HG02588 (cell line): ENCODE measurements around the gene DSCAM.
"Not testable (repeated sequence)": the region's sequence is repeated elsewhere in the genome, so short reads cannot be mapped to it uniquely, and the experiment has no call there.

Source experiments
- ATAC-seq: cut with Tn5 transposase; IDR thresholded peaks from one replicate; pipeline ENCODE4 v1.9.1; 2021; ENCODE audit warnings: mild to moderate bottlenecking, moderate library complexity; ENCODE audit not compliant: unreplicated experiment

Gene DSCAM, protein sequence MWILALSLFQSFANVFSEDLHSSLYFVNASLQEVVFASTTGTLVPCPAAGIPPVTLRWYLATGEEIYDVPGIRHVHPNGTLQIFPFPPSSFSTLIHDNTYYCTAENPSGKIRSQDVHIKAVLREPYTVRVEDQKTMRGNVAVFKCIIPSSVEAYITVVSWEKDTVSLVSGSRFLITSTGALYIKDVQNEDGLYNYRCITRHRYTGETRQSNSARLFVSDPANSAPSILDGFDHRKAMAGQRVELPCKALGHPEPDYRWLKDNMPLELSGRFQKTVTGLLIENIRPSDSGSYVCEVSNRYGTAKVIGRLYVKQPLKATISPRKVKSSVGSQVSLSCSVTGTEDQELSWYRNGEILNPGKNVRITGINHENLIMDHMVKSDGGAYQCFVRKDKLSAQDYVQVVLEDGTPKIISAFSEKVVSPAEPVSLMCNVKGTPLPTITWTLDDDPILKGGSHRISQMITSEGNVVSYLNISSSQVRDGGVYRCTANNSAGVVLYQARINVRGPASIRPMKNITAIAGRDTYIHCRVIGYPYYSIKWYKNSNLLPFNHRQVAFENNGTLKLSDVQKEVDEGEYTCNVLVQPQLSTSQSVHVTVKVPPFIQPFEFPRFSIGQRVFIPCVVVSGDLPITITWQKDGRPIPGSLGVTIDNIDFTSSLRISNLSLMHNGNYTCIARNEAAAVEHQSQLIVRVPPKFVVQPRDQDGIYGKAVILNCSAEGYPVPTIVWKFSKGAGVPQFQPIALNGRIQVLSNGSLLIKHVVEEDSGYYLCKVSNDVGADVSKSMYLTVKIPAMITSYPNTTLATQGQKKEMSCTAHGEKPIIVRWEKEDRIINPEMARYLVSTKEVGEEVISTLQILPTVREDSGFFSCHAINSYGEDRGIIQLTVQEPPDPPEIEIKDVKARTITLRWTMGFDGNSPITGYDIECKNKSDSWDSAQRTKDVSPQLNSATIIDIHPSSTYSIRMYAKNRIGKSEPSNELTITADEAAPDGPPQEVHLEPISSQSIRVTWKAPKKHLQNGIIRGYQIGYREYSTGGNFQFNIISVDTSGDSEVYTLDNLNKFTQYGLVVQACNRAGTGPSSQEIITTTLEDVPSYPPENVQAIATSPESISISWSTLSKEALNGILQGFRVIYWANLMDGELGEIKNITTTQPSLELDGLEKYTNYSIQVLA (N-terminal part only)

DNA sequence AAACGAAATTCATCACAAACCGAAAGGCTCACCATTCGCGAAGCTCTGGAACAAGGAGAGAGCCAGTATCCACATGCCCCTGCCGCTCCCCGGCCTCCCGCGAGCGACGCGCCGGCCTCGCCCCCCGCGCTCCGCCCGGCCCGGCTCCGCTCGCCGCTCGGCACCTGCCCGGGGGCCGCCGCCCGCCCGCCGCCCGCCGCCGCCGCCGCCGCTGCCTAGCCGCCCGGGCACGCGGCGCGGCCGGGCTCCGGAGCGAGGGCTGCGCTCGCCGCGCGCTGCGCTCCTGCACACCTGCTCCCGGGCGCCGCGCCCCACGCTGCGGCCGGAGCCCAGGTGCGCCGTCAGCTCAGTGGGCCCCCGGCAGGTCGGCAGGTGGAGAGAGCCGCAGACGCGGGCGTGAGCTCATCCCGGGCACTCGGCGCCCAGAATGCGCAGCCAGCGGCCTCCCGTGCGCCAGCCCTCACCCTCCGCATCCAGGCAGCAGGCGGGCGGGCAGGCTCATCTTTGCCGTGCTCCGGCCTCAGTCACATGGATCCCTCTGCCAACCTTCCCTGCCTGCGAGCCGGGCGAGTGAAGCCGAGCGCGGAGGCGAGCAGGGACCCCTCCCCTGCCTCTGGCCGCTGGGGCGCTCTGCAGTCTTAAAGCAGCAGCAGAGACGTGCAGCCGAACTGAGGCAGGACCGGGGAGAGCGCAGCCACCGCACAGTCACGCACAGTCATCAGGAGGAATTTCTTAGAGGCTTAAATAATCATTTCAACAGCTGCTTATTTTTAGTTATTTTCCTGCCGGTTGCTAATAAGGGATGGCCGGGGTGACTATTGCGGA lies at the start of gene DSCAM:
Gene DSCAM (minus strand): TSS at position 572 of the 825 bp plus-strand sequence. CDS start 497 bp downstream, at position 75.
- ATAC-seq, result no peak

DNA sequence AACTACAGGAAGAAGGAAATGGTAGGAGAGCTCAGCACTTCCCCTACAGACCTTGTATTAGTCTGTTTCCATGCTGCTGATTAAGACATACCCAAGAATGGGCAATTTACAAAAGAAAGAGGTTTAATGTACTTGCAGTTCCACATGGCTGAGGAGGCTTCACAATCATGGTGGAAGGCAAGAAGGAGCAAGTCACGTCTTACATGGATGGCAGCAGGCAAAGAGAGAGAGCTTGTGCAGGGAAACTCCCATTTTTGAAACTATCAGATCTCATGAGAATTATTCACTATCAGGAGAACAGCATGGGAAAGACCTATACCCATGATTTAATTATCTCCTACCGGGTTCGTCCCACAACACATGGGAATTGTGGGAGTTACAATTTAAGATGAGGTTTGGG lies 48.7 kb upstream of the DSCAM start:
- ATAC-seq, result not testable (repeated sequence)

DNA sequence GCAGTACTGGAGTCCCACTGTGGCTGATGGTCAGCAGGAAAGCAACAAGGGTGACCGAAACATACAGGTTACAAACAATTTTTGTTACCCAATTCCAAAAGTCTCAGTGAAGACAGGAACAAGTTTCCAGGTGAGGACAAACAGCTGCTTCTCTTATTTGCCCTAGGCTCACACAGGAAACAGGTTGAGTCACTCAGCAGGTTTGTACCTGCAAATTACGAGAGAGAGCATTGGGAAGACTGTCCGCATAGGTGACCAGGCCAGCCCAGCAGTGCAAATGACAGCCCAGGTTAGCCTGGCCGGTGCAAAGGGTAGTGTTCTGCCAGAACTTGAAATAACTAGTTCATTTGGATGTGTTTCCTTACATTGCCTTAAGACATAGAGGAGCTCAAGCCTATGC lies 40.0 kb upstream of the DSCAM start:
- no peak for ATAC-seq

DNA sequence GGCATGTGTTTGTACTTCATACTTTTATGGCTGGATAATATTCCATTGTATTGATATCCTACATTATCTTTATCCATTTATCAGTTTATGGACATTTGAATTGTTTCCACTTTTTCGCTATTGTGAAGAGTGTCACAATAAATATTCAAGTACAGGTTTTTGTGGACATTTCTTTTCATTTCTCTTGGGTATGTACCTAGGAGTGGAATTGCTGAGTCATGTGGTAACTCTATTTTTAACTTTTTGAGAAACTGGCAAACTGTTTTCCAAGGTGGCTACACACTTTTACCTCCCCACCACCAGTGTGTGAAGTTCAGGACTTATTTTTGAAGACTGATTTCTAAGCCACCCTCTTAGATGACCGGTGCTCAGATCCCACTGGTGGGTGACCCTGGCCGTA lies 39.0 kb upstream of the DSCAM start:
- no peak for ATAC-seq

DNA sequence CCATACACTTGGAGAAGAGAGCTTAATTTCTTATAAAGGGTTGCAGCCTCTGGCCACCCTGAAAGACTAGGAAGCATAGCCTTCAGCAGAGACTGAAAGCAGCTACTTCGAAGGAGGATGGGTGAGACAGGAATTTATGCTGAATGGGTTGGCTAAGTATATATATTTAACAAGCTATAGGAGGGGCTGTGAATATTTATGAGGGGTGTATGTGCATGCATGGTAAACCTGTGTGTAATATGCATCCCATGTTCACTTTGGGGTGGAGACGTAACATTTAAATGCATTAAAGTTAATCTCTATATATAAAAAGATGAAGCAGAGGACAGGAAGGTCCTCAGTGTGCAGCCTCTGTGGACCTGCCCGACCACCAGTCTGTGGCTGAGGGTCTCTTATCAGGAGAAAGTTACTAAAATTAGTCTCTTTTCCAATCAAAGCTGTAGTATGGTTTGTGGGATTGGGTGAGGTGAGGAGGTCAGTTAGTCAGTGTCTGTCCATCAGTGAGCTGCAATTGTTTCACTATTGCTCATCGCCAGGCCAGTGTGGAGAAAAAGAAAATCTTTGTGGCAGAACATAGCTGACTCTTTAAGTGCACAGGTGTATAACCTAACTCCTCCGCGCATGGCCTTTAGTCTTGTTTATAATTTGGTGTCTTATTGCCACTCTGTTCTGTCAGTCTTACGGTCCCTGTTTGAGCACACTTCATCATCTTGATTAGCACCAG lies 35.4 kb upstream of the DSCAM start:
- no peak for ATAC-seq

DNA sequence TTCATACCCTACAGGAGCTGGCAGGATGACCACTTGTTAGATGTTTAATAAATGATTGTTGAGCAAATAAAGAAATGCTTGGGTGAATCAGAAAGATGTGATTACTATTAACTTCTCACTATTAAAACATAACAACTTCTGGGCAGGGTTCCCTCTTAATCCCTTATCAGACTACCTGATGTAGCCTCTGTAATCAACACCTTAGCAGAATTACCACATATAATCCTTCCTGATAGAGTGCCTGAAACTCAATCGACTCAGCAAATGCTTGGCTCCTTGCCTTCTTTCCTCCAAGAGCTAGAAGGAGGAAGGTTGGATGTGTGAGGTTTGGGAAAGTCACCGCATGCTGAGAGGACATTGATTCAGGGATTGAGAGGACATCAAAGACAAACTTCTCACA lies 34.8 kb upstream of the DSCAM start:
- ATAC-seq, result no peak

DNA sequence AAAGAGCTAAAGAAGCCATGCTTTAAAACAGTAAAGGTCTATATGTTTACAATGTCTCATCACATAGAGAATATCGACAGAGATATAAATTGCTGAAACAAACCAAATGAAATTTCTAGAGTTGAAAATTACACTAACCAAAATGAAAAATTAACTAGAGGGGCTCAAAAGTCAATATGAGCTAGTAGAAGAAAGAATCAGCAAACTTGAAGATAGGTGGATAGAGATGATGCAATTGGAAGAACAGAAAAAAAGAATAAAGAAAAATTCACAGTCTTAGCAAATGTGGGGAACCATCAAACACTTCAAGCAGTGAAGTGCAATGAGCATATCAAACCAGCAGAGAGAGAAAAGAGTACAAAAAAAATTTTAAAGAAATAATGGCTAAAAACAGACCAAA lies 24.1 kb upstream of the DSCAM start:
- no peak for ATAC-seq

DNA sequence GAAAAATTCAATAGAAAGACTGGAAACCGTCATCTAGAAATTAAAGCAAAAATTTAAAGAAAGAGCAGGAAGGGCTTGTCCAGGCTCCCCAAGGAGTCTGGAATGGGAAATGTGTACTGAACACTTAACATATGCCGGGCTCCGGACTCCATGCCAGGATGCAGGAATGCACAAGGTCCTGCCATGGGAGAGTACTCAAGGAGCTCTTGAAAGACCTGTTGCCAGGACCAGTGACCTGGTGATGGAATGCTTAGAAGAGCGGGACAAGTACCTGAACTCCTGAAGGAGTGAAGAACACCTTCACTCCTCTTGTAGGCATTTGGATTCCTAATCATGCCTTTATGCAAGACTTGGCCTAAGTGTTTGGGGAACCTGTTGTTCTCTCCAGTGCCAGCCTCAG lies 16.9 kb upstream of the DSCAM start:
- ATAC-seq, result no peak

DNA sequence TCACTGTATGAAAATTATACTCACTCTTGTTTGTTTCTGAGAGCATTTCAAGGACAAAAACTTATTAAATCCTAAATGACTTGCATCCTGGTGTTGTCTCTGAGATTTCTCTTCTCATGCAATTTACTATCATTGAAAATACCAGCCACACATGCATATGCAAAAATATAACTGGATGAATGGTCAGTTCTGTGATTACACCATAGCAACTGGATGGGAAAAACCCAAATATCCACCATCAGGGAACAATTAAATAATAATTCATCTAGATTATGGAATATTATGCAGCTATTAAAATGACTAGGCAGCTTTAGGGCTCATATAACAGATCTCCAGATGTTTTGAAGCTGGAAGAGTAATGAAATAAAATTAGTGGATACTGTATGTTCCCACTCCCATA lies 11.6 kb upstream of the DSCAM start:
- ATAC-seq, result no peak

DNA sequence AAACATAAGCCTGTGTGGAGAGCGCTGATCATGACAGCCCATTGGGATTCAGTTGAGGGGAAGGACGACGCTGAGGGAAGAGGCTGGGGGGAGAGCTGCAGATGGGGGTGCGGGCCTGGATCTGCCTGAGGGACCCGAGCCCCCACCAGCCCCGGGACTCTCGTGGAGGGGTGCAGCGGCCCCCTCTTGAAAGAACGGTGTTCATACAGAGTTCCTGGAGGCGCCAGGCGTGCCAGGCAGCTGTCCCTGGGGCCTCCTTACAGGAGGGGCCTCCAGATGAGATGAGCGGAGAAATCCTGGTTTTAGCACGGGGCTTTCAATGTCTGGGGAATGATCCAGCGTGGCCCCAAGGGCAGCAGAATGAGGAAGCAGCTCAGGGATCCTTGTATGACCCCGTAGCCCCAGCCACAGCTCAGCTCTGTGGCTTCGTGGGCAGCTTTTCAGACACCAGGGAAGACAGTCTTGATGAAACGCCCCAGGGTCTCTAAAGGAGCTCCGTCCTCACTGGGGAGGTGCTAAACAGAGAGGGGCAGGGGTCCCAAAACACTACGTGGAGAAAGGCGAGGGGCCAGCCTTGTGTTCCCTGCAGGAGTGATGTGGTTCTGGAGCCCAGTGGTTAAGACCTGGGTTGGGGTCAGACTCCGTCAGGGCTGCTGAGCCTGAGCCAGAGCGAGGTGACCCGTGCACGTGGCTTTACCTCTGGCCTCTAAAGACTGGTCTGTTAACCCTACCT lies 7.2 kb upstream of the DSCAM start:
- no peak for ATAC-seq

DNA sequence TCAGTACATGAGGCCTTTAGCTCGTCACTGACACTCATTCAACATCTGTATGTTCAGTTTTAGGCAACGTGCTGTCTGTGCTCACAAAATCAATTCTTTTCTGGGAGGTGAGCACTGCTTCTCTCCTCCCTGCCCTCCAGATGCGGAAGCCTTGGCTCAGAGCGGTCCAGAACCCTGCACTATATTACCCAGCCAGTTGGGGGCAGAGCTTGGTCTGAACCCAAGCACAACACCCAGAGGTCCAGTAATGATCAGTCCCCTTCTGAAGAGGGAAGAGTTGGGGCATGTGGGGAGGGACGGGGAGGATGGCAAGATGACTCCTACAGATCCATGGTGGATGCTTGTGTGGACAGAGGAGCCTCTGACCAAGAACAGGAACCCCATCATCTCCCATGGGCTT lies 5.6 kb upstream of the DSCAM start:
- no peak for ATAC-seq

DNA sequence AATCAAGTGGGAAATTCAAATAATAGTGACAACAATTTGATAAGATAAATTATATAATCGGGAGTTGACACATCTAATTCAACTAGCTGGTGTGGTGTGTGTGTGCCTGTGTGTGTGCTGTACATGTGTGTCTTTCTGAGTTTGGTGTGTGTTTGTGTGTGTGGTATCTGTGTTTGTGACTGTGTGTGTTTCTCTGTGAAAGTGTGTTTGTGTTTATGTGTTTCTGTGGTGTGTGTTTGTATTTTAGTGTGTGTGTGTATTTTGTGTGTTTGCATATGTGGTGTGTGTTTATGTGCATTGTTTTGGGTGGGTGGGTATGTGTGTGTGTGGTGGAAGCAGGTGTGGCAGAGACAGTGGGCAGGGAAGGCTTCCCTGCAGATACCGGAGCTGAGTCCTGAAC lies 4.8 kb upstream of the DSCAM start:
- ATAC-seq, result no peak

DNA sequence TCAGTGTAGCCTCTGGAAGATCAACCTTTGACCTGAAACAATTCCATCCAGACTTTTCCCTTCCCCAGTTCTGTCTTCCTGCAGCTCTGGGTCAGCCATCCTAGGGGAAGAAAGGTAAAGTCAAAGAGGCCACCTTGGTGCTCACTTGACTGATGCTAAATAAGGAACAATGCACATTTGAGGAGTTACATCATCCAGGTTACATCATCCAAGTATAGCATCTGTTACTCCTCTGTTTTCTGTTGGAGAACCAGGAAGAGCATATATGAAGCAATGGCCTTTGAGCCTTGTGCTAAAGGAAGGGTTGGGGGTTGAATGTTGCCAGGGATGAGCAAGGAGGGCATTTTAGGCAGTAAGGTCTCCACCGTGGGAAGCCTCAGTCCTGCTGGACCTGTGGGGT lies 3.1 kb upstream of the DSCAM start:
- no peak for ATAC-seq

DNA sequence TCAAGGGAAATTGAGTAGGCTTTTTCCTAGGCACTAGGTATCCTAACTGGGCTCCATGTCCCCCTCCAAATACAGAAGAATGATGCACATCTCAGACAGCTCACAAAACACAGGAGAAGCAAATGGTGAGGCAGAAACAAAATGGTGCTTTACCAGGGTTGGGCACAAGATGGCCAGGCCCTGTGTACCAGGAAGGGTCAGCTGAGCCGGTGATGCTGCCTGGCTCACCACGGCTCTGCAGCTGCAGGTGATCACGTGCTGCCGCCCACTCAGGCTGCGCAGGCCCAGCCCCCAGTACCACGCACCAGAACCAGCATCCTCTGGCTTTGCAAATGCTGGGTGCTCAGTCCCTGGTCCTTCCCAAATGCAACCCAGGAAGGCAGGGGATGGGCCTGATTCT lies 993 bp upstream of the DSCAM start:
- no peak for ATAC-seq

DNA sequence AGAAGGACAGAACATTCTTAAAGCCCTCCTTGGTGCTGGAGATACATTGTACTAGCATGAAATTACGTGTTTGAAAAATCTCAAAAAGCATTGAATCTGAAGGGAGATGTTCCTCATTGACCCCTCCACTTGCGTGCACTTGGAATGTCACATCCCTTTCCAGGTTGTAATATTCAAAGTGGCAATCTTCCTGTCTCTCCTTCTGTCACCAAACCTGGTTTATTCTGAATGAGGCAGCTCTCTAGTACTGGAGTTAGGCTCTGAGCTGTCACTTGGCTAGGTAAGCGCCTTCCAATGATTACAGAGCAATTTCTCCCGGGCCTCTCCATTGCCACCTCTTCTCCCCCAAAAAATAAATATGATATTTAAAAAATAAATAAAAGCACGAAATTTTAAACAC lies 855 bp downstream of the DSCAM start:
- ATAC-seq, result no peak

DNA sequence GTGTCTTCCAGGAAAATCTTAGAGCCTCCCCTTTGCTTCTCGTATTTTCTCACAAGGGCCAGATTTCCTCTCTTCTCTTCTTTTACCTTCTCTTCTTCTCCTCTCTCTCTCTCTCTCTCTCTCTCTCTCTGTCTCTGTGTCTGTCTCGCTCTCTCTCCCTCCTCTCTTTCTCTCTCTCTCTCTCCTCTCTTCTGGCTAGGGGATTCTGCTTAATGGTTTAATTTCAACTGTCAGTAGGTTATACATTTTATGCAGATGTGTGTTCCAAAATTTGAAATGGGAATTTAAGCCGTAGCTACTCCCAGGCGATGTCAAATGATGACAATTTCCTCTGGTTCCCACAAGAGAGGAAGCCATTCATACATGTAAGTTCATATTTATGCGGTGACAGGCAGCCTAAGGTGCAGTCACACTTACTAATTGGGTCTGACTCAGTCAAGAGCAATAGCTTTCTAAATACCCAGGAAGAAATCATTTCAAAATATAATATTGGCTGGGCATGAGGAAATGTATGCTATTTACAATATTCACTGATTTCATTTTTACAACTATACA lies 1.4 kb downstream of the DSCAM start:
- no peak for ATAC-seq

DNA sequence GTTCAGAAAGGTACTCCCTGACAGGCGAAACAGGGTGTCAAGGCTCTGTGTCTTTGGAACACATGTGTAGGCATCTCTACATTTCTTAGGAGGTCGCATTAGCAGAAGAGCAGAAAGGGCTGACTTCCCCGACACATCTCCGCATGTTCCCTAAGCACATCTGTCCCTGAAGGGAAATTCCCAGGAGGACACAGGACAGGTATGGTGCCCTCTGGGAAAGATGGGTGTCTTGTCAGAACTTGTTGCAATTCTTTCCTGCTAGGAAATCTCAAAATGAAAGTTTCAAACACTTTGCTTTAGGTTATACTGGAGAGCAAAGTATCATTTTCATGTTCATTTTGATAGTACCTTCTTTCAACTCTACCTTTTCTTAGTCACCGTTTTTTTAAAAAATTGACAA lies 2.0 kb downstream of the DSCAM start:
- ATAC-seq, result no peak

DNA sequence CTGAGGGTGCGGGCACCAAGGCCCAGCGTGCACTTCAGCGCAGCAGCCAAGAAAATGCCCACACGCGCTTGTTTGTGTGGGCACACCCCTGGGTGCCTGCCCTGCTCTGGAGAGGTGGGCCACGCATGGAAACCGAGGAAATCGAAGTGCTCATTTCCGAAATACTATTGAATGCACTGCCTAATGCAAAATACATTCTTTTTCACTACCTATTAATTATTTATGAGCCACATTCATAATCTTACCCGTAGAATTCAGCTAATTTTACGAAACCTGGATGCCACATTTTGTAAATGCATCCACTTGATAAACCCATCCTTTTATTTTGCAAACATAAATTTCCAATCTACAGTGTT lies 4.8 kb downstream of the DSCAM start:
- no peak for ATAC-seq

DNA sequence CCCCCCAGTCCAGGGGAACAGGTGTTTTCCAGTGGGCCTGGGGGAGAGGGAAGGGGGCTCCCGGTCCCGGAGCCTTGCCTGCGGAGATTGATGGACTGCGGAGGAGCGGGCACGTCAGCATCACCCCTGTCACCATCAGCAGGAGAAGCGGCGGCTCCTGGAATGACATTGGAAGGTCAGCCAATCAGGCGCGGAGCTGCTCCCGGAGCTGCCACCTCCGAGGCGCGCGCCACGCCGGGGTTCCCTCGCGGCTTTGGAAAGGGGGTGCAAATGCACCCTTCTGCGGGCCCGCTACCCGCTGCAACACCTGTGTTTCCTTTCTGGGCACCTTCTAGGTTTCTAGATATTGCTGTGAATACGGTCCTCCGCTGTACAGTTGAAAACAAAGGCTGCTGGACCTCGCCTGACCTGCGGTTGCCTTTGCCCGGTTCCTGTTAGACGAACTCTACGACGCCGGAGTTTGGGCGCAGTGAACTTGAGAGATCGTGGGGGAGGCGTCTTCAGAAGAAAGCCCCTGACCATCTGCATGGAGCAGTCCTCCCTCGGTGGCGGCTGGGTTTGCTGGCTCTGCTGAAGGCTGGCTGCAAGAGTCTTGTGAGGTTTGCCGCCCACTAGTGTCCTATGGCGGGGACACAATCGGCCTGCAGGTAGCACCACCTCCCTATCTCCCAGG lies 5.3 kb downstream of the DSCAM start:
- ATAC-seq, result no peak
